Colonic mucosa (tissue), 4 donors: ENCODE data around the gene MSMO1. TPM values are rescaled to one million over a fixed set of nuclear protein-coding genes. Genes with fewer than 3 reads are reported as not detected.

Experiments
- DNase-seq: peaks from one replicate; pipeline ENCODE4 v3.0.0-alpha.2; 2020
- H3K27ac ChIP-seq: fragments of 200-600 bp; one replicate; pipeline ENCODE4 v1.8.0; 2021
- H3K27me3 ChIP-seq: fragments of 200-600 bp; one replicate; pipeline ENCODE4 v1.8.0; 2021
- H3K36me3 ChIP-seq: fragments of 200-600 bp; one replicate; pipeline ENCODE4 v1.8.0; 2021
- H3K4me1 ChIP-seq: fragments of 200-600 bp; one replicate; pipeline ENCODE4 v1.8.0; 2021; ENCODE audit warnings: mild to moderate bottlenecking
- H3K4me3 ChIP-seq: fragments of 200-600 bp; one replicate; pipeline ENCODE4 v1.8.0; 2021
- H3K9ac ChIP-seq, 2 donors: one replicate each; pipeline ENCODE4 v1.7.0; 2013; ENCODE audit warnings: control low read depth in 2 of 2, low read depth in 2 of 2, low read length in 2 of 2
- H3K9me3 ChIP-seq: fragments of 200-600 bp; one replicate; pipeline ENCODE4 v1.8.0; 2021
- CTCF ChIP-seq: fragments of 200-600 bp; IDR thresholded peaks from one replicate; pipeline ENCODE4 v1.8.0; 2022; ENCODE audit warnings: antibody characterized with exemption, mild to moderate bottlenecking
- intact Hi-C: fragments of 100-400 bp; cut with DNase I; formaldehyde crosslinking; loops from one replicate; pipeline ENCODE4 v1.14.1; 2022
- total RNA-seq, 2 donors: library from RNA; stranded (reverse); fragmentation: NEBNext Ultra II Directional in 1 of 2; extraction: Animal tissue kit (Norgen Biotek cat#: 25700) in 1 of 2; gene quantifications; one replicate each; pipeline ENCODE4 v1.2.1, GENCODE V29; 2021
- donor health status: healthy.
- donor health status: DM: no; HTN: no; CAD: no.
- donor health status: DM: no; HTN: no; CAD: no.

The MSMO1 gene
- total RNA-seq, 2 donors from 2014 or later: 51.7 to 290 TPM

GRCh38 chr4:165309456-165309855, 18.0 kb upstream of the MSMO1 start:
- Histone ChIP-seq H3K4me1 (no peaks in the 10 kb centered on the region), H3K36me3 (no peaks in the 10 kb centered on the region), H3K9ac (no peak overlapping the region), H3K27me3 (no peaks in the 10 kb centered on the region), H3K27ac (no peak overlapping the region), H3K9me3 (no peaks in the 10 kb centered on the region), H3K4me3 (no peak overlapping the region)
- DNase-seq: no peak
- intact Hi-C loops: no loop called here
- TF ChIP-seq CTCF: no peak

GRCh38 chr4:165312506-165312905, 15.0 kb upstream of the MSMO1 start:
- intact Hi-C loops: no loop called here
- H3K9ac ChIP-seq: no peak overlapping the region
- H3K27ac ChIP-seq: no peak overlapping the region
- H3K36me3 ChIP-seq: no peaks in the 10 kb centered on the region
- no peaks in the 10 kb centered on the region for H3K9me3 ChIP-seq
- no peaks in the 10 kb centered on the region for H3K27me3 ChIP-seq
- no peaks in the 10 kb centered on the region for H3K4me1 ChIP-seq
- no peak for TF ChIP-seq CTCF
- no peak for DNase-seq
- H3K4me3 ChIP-seq: no peak overlapping the region

GRCh38 chr4:165319030-165319429, 8.4 kb upstream of the MSMO1 start:
- Histone ChIP-seq H3K4me3 (no peak overlapping the region), H3K27me3 (no peaks in the 10 kb centered on the region), H3K4me1 (no peaks in the 10 kb centered on the region), H3K27ac (no peak overlapping the region), H3K36me3 (no peaks in the 10 kb centered on the region), H3K9me3 (no peaks in the 10 kb centered on the region), H3K9ac (no peak overlapping the region)
- intact Hi-C loops: no loop called here
- DNase-seq: no peak
- TF ChIP-seq CTCF: no peak

- H3K9ac ChIP-seq: no peak overlapping the region
- no peaks in the 10 kb centered on the region for H3K4me1 ChIP-seq
- no peaks in the 10 kb centered on the region for H3K36me3 ChIP-seq
- intact Hi-C loops: no loop called here
- H3K27ac ChIP-seq: no peak overlapping the region
- no peaks in the 10 kb centered on the region for H3K27me3 ChIP-seq
- DNase-seq: no peak
- H3K4me3 ChIP-seq: no peak overlapping the region
- TF ChIP-seq CTCF: no peak
- no peaks in the 10 kb centered on the region for H3K9me3 ChIP-seq
Measured at GRCh38 chr4:165319509-165319908, 8.0 kb upstream of the MSMO1 start.

GRCh38 chr4:165324236-165324917, 3.1 kb upstream of the MSMO1 start:
- Histone ChIP-seq H3K36me3 (no peaks in the 10 kb centered on the region), H3K4me3 (no peak overlapping the region), H3K9ac (no peak overlapping the region), H3K9me3 (no peaks in the 10 kb centered on the region), H3K27ac (no peak overlapping the region), H3K4me1 (no peaks in the 10 kb centered on the region), H3K27me3 (no peaks in the 10 kb centered on the region)
- TF ChIP-seq CTCF: no peak
- intact Hi-C loops: loop anchor here (10.0 kb wide), 1 partner anchor 120 kb away; the partner anchor contains the start of gene KLHL2
- no peak for DNase-seq
